AG04450 (cell line): ENCODE measurements around the gene AATF. TPM values are rescaled to one million over a fixed set of nuclear protein-coding genes. Genes with fewer than 3 reads are reported as not detected.

Experiments used
- CTCF ChIA-PET: fragments of 300-600, 350-600 bp; formaldehyde crosslinking; extraction: SDS; loops from one replicate; lab custom pipeline; 2022; ENCODE audit warnings: antibody characterized with exemption, inconsistent platforms; lab: Charles Lee
- POLR2A ChIA-PET: fragments of 350-600 bp; formaldehyde crosslinking; extraction: SDS; loops from one replicate; lab custom pipeline; 2021; ENCODE audit warnings: antibody characterized with exemption, inconsistent platforms; lab: Yijun Ruan, JAX
- DNase-seq: peaks from one replicate; pipeline ENCODE4 v3.0.0-alpha.2; 2011; ENCODE audit warnings: low read depth, low spot score
- H3K27ac ChIP-seq: one replicate; pipeline ENCODE4 v1.5.1; 2012; ENCODE audit warnings: low read depth, low read length, control low read depth
- H3K27me3 ChIP-seq: one replicate; pipeline ENCODE4 v1.6.0; 2012; ENCODE audit warnings: low read length; ENCODE audit not compliant: control insufficient read depth, insufficient read depth
- H3K4me3 ChIP-seq: 2 replicates; pipeline ENCODE4 v1.5.1; 2011; ENCODE audit warnings: mild to moderate bottlenecking, low read depth, low read length, control low read depth
- H3K9me3 ChIP-seq: 2 replicates; pipeline ENCODE4 v1.5.1; 2012; ENCODE audit warnings: low read length; ENCODE audit not compliant: control insufficient read depth, insufficient read depth
- polyA plus RNA-seq: library from polyadenylated mRNA; depleted of rRNA; stranded (reverse); fragments of >200 nt; gene quantifications from 2 replicates; pipeline ENCODE4 v1.2.3, GENCODE V29; 2011
- TF ChIP-seq, protein P1 (sequence below): IDR thresholded peaks from 2 replicates; pipeline ENCODE4 v1.5.1; 2011; ENCODE audit warnings: low read depth, low read length, control low read depth, inconsistent platforms

Gene AATF
- polyA plus RNA-seq, 1 experiment = 16.6 TPM

DNA sequence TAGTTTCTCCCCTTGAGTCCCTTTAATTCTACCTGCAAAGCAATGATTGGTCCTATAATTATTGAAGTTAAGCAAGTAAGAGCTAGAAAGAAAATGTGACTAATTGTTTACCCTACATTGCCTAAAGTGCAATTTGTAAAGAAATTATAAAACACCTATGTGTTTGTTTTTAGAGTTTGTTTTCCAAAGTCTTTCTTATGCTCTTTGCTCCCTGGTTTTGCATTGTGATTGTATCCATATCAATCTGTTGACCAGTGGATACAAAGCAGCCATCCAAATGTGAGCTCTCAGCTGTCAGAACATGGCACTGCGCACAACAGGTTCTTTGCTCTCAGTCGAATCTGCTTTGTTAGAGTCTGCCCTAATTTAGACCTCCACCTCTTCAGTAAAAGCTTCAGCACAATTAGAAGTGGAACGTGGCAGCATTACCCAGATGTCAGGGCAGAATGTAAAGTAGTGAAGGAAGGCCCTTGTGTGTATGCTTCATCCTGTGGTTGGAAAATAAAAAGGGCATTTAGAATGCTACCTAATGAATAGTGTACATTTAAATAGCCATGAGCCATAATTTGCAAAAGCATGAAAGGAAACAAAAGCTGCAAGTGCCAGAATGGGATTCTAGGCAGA, 70.5 kb downstream of the AATF start:
- no peak for DNase-seq
- Histone ChIP-seq H3K27ac (no peak overlapping the region), H3K4me3 (no peak overlapping the region), H3K27me3 (no peaks in the 10 kb centered on the region), H3K9me3 (no peaks in the 10 kb centered on the region)
- TF ChIP-seq, protein P1, sequence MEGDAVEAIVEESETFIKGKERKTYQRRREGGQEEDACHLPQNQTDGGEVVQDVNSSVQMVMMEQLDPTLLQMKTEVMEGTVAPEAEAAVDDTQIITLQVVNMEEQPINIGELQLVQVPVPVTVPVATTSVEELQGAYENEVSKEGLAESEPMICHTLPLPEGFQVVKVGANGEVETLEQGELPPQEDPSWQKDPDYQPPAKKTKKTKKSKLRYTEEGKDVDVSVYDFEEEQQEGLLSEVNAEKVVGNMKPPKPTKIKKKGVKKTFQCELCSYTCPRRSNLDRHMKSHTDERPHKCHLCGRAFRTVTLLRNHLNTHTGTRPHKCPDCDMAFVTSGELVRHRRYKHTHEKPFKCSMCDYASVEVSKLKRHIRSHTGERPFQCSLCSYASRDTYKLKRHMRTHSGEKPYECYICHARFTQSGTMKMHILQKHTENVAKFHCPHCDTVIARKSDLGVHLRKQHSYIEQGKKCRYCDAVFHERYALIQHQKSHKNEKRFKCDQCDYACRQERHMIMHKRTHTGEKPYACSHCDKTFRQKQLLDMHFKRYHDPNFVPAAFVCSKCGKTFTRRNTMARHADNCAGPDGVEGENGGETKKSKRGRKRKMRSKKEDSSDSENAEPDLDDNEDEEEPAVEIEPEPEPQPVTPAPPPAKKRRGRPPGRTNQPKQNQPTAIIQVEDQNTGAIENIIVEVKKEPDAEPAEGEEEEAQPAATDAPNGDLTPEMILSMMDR = no peak
- POLR2A ChIA-PET = no interaction called here
- CTCF ChIA-PET = interaction anchor here (1.2 kb wide), 1 partner anchor 28 kb away, joined by 13 read pairs; no protein-coding TSS in a partner anchor

DNA sequence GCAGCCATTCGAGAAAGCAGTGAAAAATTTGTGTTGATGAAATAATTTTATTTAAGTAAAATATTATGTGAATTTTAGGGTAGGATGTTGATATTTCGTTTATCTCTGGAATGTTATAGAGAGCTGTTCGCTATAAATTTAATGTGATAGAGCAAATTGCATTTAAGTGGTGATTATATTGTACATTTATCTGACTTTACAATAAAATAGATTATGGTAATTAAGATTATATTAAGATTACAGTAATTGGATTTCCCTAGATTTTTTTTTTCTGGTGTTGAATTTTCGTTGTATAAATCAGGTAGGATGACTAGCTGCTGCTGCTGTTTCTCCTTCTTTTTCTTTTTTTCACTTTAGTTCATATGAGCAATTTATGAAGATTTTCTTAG, 71.0 kb downstream of the AATF start:
- TF ChIP-seq, protein P1 = no peak
- no peaks in the 10 kb centered on the region for H3K27me3 ChIP-seq
- no peak overlapping the region for H3K4me3 ChIP-seq
- no peaks in the 10 kb centered on the region for H3K9me3 ChIP-seq
- DNase-seq = no peak
- H3K27ac ChIP-seq = no peak overlapping the region
- ChIA-PET CTCF (no interaction called here), POLR2A (no interaction called here)

DNA sequence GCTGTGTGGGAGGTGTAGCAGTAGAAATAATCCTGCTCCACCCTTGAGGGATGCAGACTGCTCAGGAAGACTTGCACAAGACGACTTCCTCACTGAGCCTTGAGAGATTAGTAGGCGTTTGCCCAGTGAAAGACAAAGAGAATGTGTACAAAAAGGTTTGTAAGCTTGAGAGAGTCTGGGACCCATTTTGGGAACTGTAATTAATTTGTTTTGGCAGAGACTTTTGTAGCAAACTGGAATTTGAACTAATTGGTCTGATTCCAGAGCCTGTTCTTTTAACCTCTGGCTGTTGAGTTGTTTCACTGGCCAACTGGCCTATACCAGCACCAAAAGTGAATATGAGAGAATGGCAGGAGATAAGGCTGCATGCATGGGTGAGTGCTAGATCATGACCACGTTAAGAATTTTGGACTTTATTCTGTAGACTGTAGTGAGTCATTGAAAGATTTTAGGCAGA, 75.5 kb downstream of the AATF start:
- TF ChIP-seq, protein P1 = no peak
- Histone ChIP-seq H3K27ac (no peak overlapping the region), H3K9me3 (no peaks in the 10 kb centered on the region), H3K4me3 (no peak overlapping the region), H3K27me3 (no peaks in the 10 kb centered on the region)
- CTCF ChIA-PET = no interaction called here
- POLR2A ChIA-PET = no interaction called here
- no peak for DNase-seq

DNA sequence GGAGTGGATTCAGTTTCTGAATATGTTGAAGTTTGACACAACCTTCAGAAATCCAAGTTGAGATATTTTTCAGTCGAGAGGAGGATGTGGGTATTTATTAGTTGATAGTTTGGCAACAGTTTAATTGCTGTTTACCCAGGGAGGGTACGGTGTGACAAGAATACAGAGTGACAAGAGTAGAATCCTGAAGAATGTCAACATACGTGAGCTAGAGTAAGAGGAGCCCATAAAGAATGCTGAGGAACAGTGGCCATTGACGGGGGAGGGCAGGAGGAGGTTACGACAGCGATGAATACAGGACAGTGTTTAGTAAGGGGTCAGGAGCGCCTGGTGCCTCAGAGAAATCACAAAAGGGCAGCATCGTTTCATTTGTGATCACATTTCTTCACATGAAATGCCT, 76.5 kb downstream of the AATF start:
- H3K4me3 ChIP-seq = no peak overlapping the region
- ChIA-PET CTCF (no interaction called here), POLR2A (no interaction called here)
- TF ChIP-seq, protein P1 = no peak
- H3K9me3 ChIP-seq = no peaks in the 10 kb centered on the region
- no peak overlapping the region for H3K27ac ChIP-seq
- H3K27me3 ChIP-seq = no peaks in the 10 kb centered on the region
- no peak for DNase-seq

DNA sequence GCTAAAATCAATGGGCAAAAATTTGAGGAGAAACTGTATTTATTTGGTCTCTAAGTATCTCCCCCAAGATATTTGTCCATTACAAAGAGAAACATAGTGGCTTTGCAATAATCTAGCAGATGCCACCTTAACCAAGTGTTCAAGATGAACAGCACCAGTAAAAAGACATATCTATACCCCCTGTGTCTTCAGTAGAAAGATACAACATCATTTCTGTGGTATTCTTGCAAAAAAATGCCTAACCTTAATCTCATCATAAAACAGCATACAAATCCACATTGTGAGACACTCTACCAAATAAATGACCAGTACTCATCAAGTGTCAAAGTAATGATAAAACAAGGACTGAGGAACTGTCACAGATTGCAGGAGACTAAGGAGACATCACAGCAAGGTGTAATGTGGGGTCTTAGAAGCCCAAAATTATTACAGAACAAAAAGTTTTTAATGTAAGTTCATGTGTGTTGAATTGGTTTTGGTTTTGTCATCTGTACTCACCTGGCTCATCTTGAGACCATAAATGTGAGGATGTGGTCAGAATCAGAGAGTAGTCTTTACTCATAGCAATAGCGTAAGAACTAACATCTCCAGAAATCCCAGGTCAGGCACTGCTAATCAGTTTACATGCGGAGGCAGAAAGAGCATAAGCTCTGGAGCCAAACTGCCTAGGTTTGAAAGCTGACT, 77.2 kb downstream of the AATF start:
- CTCF ChIA-PET = interaction anchor here (1.3 kb wide), 1 partner anchor 22 kb away, joined by 3 read pairs; no protein-coding TSS in a partner anchor
- DNase-seq = no peak
- POLR2A ChIA-PET = no interaction called here

More for the DNA sequence above, 77.2 kb downstream of the AATF start:
- no peak overlapping the region for H3K4me3 ChIP-seq
- TF ChIP-seq, protein P1 = no peak
- H3K27ac ChIP-seq = no peak overlapping the region
- no peaks in the 10 kb centered on the region for H3K27me3 ChIP-seq
- H3K9me3 ChIP-seq = no peaks in the 10 kb centered on the region
